Ishikawa (cell line): Measurements from ENCODE around the gene PAEP.

ENCODE experiments used
- CEBPB ChIP-seq: IDR thresholded peaks from 2 replicates; pipeline ENCODE4 v1.6.1; 2012
- CREB1 ChIP-seq: IDR thresholded peaks from 2 replicates; pipeline ENCODE4 v1.6.1; 2012; ENCODE audit warnings: low read depth
- EGR1 ChIP-seq: IDR thresholded peaks from 2 replicates; pipeline ENCODE4 v1.6.1; 2012
- EP300 ChIP-seq: IDR thresholded peaks from 2 replicates; pipeline ENCODE4 v1.6.1; 2012; ENCODE audit warnings: borderline replicate concordance
- FOXM1 ChIP-seq: IDR thresholded peaks from 2 replicates; pipeline ENCODE4 v1.6.1; 2012; ENCODE audit warnings: low read depth, borderline replicate concordance
- MAX ChIP-seq: IDR thresholded peaks from 2 replicates; pipeline ENCODE4 v1.6.1; 2012
- NFIC ChIP-seq: IDR thresholded peaks from 2 replicates; pipeline ENCODE4 v1.6.1; 2012
- RAD21 ChIP-seq: IDR thresholded peaks from 2 replicates; pipeline ENCODE4 v1.6.1; 2012; ENCODE audit warnings: low read depth
- TAF1 ChIP-seq: IDR thresholded peaks from 2 replicates; pipeline ENCODE4 v1.6.1; 2012; ENCODE audit warnings: low read depth, mild to moderate bottlenecking
- TCF12 ChIP-seq: IDR thresholded peaks from 2 replicates; pipeline ENCODE4 v1.6.1; 2012; ENCODE audit warnings: low read depth
- TEAD4 ChIP-seq: IDR thresholded peaks from 2 replicates; pipeline ENCODE4 v1.6.1; 2012
- YY1 ChIP-seq: IDR thresholded peaks from 2 replicates; pipeline ENCODE4 v1.6.1; 2012; ENCODE audit warnings: low read depth
- ZBTB7A ChIP-seq: IDR thresholded peaks from 2 replicates; pipeline ENCODE4 v1.6.1; 2012; ENCODE audit warnings: low read depth
- TF ChIP-seq, protein P1 (sequence below): IDR thresholded peaks from 2 replicates; pipeline ENCODE4 v1.6.1; 2012
- TF ChIP-seq, protein P2 (sequence below): IDR thresholded peaks from 2 replicates; pipeline ENCODE4 v1.6.1; 2012; ENCODE audit warnings: low read depth, mild to moderate bottlenecking

PAEP gene

GRCh38 chr9:135610290-135611141, 49.0 kb downstream of the PAEP start:
- TF ChIP-seq, protein P1, sequence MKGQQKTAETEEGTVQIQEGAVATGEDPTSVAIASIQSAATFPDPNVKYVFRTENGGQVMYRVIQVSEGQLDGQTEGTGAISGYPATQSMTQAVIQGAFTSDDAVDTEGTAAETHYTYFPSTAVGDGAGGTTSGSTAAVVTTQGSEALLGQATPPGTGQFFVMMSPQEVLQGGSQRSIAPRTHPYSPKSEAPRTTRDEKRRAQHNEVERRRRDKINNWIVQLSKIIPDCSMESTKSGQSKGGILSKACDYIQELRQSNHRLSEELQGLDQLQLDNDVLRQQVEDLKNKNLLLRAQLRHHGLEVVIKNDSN = no peak
- TF ChIP-seq EGR1 = no peak

DNA sequence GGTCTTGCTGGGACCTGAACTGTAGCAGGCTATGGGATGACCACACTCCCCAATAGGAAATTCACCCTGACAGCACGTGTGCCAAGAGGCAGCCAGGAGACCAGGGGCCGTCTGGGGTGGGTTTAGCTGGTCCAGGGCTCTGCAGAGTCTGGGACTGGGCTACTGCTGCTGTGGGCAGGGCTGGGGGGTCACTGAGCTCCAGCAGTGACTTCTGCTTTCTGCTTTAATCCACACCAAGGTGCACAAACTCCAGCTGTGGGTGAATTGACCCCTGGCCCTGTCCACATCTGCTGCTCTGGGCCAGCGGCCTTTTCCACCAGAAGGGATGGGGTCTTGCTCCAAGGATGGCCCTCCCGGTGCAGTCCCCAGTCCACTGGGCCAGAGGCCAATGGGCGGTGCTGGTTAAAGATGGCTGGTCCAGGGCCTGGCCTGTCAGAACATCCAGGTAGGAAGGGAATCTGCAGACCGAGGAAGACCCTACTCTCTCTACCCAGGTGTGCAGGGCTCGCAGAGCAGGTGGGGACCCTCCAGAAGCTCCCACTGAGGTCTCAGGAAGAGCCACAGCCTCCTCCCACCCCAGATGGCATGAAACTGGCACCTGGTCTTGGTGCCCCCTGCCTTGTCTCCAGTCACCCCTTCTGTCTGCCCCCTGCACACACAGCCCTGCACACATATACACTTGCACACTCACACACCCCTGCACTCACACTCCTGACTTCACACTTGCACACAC, 49.8 kb downstream of the PAEP start:
- TF ChIP-seq TCF12 (no peak), CEBPB (no peak), ZBTB7A (no peak), NFIC (no peak), EGR1 (no peak), RAD21 (no peak)
- TF ChIP-seq, protein P2, sequence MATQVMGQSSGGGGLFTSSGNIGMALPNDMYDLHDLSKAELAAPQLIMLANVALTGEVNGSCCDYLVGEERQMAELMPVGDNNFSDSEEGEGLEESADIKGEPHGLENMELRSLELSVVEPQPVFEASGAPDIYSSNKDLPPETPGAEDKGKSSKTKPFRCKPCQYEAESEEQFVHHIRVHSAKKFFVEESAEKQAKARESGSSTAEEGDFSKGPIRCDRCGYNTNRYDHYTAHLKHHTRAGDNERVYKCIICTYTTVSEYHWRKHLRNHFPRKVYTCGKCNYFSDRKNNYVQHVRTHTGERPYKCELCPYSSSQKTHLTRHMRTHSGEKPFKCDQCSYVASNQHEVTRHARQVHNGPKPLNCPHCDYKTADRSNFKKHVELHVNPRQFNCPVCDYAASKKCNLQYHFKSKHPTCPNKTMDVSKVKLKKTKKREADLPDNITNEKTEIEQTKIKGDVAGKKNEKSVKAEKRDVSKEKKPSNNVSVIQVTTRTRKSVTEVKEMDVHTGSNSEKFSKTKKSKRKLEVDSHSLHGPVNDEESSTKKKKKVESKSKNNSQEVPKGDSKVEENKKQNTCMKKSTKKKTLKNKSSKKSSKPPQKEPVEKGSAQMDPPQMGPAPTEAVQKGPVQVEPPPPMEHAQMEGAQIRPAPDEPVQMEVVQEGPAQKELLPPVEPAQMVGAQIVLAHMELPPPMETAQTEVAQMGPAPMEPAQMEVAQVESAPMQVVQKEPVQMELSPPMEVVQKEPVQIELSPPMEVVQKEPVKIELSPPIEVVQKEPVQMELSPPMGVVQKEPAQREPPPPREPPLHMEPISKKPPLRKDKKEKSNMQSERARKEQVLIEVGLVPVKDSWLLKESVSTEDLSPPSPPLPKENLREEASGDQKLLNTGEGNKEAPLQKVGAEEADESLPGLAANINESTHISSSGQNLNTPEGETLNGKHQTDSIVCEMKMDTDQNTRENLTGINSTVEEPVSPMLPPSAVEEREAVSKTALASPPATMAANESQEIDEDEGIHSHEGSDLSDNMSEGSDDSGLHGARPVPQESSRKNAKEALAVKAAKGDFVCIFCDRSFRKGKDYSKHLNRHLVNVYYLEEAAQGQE = no peak
- TF ChIP-seq, protein P1 = no peak

DNA sequence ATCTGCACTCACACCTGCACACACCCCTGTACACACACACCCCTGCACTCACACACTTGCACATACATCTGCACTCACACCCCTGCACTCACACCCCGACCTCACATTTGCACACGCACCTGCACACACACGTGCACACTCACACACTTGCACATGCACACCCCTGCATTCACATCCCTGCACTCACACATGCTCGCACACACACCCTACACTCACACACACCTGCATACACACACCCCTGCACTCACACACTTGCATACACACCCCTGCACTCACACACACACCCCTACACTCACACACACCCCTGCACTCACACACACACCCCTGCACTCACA, 50.3 kb downstream of the PAEP start:
- TF ChIP-seq RAD21 (no peak), TEAD4 (no peak), MAX (no peak), NFIC (no peak), CEBPB (no peak), EP300 (no peak), EGR1 (no peak), ZBTB7A (no peak), CREB1 (no peak), TAF1 (no peak), YY1 (no peak)
- TF ChIP-seq, protein P1 = no peak

GRCh38 chr9:135612437-135612836, 50.9 kb downstream of the PAEP start:
- TF ChIP-seq EP300 (no peak), MAX (no peak), CEBPB (no peak)
- TF ChIP-seq, protein P2 = no peak

DNA sequence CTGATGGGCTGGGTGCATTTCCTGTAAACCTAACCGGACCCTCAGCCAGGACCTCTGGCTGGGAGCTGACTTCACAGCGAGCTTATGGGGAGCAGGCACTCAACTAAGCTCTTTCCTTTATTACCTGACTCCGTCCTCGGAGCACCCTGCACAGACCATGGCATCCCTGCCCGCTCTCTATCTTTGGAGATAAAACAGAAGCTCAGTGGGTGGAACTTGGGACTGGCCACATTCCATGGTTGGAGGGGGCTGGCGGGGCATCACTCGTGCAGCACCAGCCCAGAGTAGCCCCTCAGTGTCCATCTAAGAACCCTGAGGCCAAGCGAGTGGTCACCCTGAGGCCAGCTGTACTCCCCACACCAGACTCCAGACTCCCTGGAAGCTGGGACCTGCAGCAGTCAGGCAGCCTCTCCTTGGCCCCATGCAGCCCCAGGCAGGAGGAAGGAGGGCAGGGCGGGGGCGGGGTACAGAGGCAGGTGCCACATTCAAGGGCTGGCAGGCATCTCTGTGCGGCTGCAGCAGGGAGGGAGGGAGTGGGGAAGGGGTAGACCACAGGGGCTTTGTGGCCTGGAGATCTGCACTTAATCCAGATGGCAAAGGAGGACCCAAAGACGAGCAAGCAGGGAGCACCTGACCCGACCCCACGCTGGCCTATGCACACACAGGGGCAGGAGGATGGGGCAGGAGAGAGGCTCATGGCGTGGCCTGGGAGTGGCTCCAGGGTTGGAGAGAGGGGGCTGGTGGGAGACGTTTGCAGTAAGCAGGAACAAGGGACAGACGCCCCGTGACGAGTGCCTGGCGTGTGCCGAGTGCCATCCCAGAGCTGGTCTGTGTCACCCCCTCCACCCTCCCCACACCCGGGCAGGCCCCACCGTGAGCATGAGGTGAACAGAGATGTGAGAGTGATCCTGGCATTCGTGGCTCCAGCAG, 51.7 kb downstream of the PAEP start:
- no peak for TF ChIP-seq MAX
- no peak for TF ChIP-seq EP300
- TF ChIP-seq, protein P2 = no peak
- TF ChIP-seq TAF1 = no peak
- no peak for TF ChIP-seq CEBPB
- no peak for TF ChIP-seq FOXM1
- TF ChIP-seq RAD21 = no peak
- no peak for TF ChIP-seq TCF12
- TF ChIP-seq EGR1 = no peak
- no peak for TF ChIP-seq CREB1
- no peak for TF ChIP-seq NFIC
